Measurements from ENCODE around the gene DNAJB8.

The DNAJB8 gene

GRCh38 chr3:128447561-128448013, 19.1 kb downstream of the DNAJB8 start:
- Histone ChIP-seq H3K27me3 (ENCODE audit: control insufficient read depth in 1 of 2, insufficient read depth in 1 of 2, low read length in 2 of 2) (peaks cover 72 to 74% of the 10 kb centered on the region in 2 experiments), H3K79me1 (replicated peaks; ENCODE audit: low read length, poor library complexity, severe bottlenecking) (no peaks in the 10 kb centered on the region), H3K4me2 (ENCODE audit: low read length, poor library complexity, severe bottlenecking) (no peak overlapping the region), H3K27ac (ENCODE audit: low read length, poor library complexity, severe bottlenecking) (no peak overlapping the region), H3K23ac (ENCODE audit: low read length in 2 of 2) (no peak overlapping the region), H2BK15ac (ENCODE audit: low read depth, poor library complexity, severe bottlenecking) (no peak overlapping the region), H3K4me1 (ENCODE audit: control insufficient read depth, insufficient read depth, low read depth, low read length) (no peaks in the 10 kb centered on the region), H3K4me3 (ENCODE audit: insufficient read depth in 1 of 2, low read depth in 1 of 2, low read length in 2 of 2) (no peak overlapping the region), H2BK5ac (ENCODE audit: low read depth, low read length, poor library complexity, severe bottlenecking) (no peak overlapping the region), H3K9ac (ENCODE audit: low read length) (no peak overlapping the region), H3K18ac (ENCODE audit: low read depth in 1 of 2, low read length in 2 of 2) (no peak overlapping the region), H2BK12ac (ENCODE audit: low read length in 2 of 2) (no peak overlapping the region), H2AFZ (ENCODE audit: low read depth, low read length) (no peak overlapping the region), H2BK120ac (ENCODE audit: low read depth, low read length) (no peak overlapping the region), H3K36me3 (ENCODE audit: control insufficient read depth in 1 of 2, insufficient read depth in 2 of 2, low read depth in 1 of 2, low read length in 2 of 2) (no peaks in the 10 kb centered on the region), H3K4ac (ENCODE audit: low read depth in 1 of 2, low read length in 2 of 2) (no peak overlapping the region), H3K9me3 (ENCODE audit: control insufficient read depth, low read length) (no peaks in the 10 kb centered on the region), H4K91ac (ENCODE audit: low read length) (no peak overlapping the region), H2AK5ac (ENCODE audit: low read length, severe bottlenecking) (no peak overlapping the region), H4K8ac (ENCODE audit: low read length) (no peak overlapping the region), H3K14ac (ENCODE audit: low read length in 2 of 2) (no peak overlapping the region)
- WGBS, result 97% methylated on average over 3 of the region's 3 CpGs
- no peak for DNase-seq

DNA sequence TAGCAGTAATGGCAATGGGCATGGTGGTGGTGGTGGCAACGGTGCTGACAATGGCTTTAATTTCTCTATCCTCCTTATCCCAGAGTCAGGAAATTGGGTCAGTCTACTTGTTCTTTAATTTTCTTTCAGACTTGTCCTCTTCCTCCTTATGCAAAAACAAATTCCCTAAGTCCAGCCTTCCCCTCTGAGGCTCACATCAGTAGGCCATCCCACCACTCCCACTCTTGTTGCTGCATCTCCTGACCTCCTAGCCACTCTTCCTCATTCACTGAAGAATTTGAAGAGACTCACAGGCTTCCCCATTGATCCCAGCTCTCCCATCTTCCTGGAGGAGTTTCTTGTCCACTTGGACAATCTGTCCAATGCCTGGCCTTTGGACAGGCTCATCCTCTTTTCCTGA, 19.9 kb downstream of the DNAJB8 start:
- Histone ChIP-seq H3K4me2 (ENCODE audit: low read length, poor library complexity, severe bottlenecking) (no peak overlapping the region), H2BK5ac (ENCODE audit: low read depth, low read length, poor library complexity, severe bottlenecking) (no peak overlapping the region), H2BK120ac (ENCODE audit: low read depth, low read length) (no peak overlapping the region), H3K9ac (ENCODE audit: low read length) (no peak overlapping the region), H3K9me3 (ENCODE audit: control insufficient read depth, low read length) (no peaks in the 10 kb centered on the region), H4K8ac (ENCODE audit: low read length) (no peak overlapping the region), H3K4me3 (ENCODE audit: insufficient read depth in 1 of 2, low read depth in 1 of 2, low read length in 2 of 2) (no peak overlapping the region), H2AFZ (ENCODE audit: low read depth, low read length) (no peak overlapping the region), H3K27me3 (ENCODE audit: control insufficient read depth in 1 of 2, insufficient read depth in 1 of 2, low read length in 2 of 2) (peaks cover 72 to 75% of the 10 kb centered on the region in 2 experiments), H3K36me3 (ENCODE audit: control insufficient read depth in 1 of 2, insufficient read depth in 2 of 2, low read depth in 1 of 2, low read length in 2 of 2) (no peaks in the 10 kb centered on the region), H3K4ac (ENCODE audit: low read depth in 1 of 2, low read length in 2 of 2) (no peak overlapping the region), H3K18ac (ENCODE audit: low read depth in 1 of 2, low read length in 2 of 2) (no peak overlapping the region), H3K4me1 (ENCODE audit: control insufficient read depth, insufficient read depth, low read depth, low read length) (no peaks in the 10 kb centered on the region), H3K79me1 (replicated peaks; ENCODE audit: low read length, poor library complexity, severe bottlenecking) (no peaks in the 10 kb centered on the region), H3K14ac (ENCODE audit: low read length in 2 of 2) (no peak overlapping the region), H2BK12ac (ENCODE audit: low read length in 2 of 2) (no peak overlapping the region), H3K23ac (ENCODE audit: low read length in 2 of 2) (no peak overlapping the region), H2BK15ac (ENCODE audit: low read depth, poor library complexity, severe bottlenecking) (no peak overlapping the region), H3K27ac (ENCODE audit: low read length, poor library complexity, severe bottlenecking) (no peak overlapping the region), H2AK5ac (ENCODE audit: low read length, severe bottlenecking) (no peak overlapping the region), H4K91ac (ENCODE audit: low read length) (no peak overlapping the region)
- no peak for DNase-seq
- 100% methylated on average over 1 of the region's 1 CpG for WGBS

- Histone ChIP-seq H3K4me3 (ENCODE audit: insufficient read depth in 1 of 2, low read depth in 1 of 2, low read length in 2 of 2) (no peak overlapping the region), H3K9ac (ENCODE audit: low read length) (no peak overlapping the region), H4K91ac (ENCODE audit: low read length) (no peak overlapping the region), H3K27me3 (ENCODE audit: control insufficient read depth in 1 of 2, insufficient read depth in 1 of 2, low read length in 2 of 2) (peaks cover 72 to 75% of the 10 kb centered on the region in 2 experiments), H2BK12ac (ENCODE audit: low read length in 2 of 2) (no peak overlapping the region), H3K4me2 (ENCODE audit: low read length, poor library complexity, severe bottlenecking) (no peak overlapping the region), H2BK15ac (ENCODE audit: low read depth, poor library complexity, severe bottlenecking) (no peak overlapping the region), H3K9me3 (ENCODE audit: control insufficient read depth, low read length) (no peaks in the 10 kb centered on the region), H2BK120ac (ENCODE audit: low read depth, low read length) (no peak overlapping the region), H3K36me3 (ENCODE audit: control insufficient read depth in 1 of 2, insufficient read depth in 2 of 2, low read depth in 1 of 2, low read length in 2 of 2) (no peaks in the 10 kb centered on the region), H3K79me1 (replicated peaks; ENCODE audit: low read length, poor library complexity, severe bottlenecking) (no peaks in the 10 kb centered on the region), H2BK5ac (ENCODE audit: low read depth, low read length, poor library complexity, severe bottlenecking) (no peak overlapping the region), H3K4me1 (ENCODE audit: control insufficient read depth, insufficient read depth, low read depth, low read length) (no peaks in the 10 kb centered on the region), H4K8ac (ENCODE audit: low read length) (no peak overlapping the region), H2AK5ac (ENCODE audit: low read length, severe bottlenecking) (no peak overlapping the region), H3K27ac (ENCODE audit: low read length, poor library complexity, severe bottlenecking) (no peak overlapping the region), H3K14ac (ENCODE audit: low read length in 2 of 2) (peak overlapping the region in 1 of 2 experiments; percentile 19), H2AFZ (ENCODE audit: low read depth, low read length) (no peak overlapping the region), H3K23ac (ENCODE audit: low read length in 2 of 2) (no peak overlapping the region), H3K18ac (ENCODE audit: low read depth in 1 of 2, low read length in 2 of 2) (no peak overlapping the region), H3K4ac (ENCODE audit: low read depth in 1 of 2, low read length in 2 of 2) (no peak overlapping the region)
- WGBS, result 50% methylated on average over 1 of the region's 1 CpG
- no peak for DNase-seq
Observed at GRCh38 chr3:128445357-128445756, 21.3 kb downstream of the DNAJB8 start.

DNA sequence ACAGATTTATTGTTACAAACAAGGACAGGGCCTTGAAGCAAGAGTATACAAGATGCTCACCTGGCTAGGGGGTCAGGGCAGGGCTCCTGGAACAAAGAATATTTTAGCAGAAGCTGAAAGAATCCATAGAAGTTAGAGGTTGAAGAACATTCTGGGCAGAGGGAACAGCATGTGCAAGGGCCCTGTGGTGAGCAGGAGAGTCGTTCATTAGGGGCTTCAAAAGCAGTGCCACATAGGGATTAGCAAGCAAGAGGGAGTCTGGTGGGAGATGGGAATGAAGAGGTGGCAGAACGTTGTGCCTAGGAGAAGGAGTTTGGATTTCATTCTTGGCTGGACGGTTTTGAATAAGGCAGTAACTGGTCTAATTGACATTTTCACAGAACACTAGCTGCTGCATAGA, 22.9 kb downstream of the DNAJB8 start:
- H2AFZ ChIP-seq (ENCODE audit: low read depth, low read length), result no peak overlapping the region
- no peak overlapping the region for H4K8ac ChIP-seq (ENCODE audit: low read length)
- WGBS, result 57% methylated on average over 3 of the region's 3 CpGs
- H3K36me3 ChIP-seq (ENCODE audit: control insufficient read depth in 1 of 2, insufficient read depth in 2 of 2, low read depth in 1 of 2, low read length in 2 of 2), result no peaks in the 10 kb centered on the region
- no peak overlapping the region for H2BK12ac ChIP-seq (ENCODE audit: low read length in 2 of 2)
- no peak overlapping the region for H4K91ac ChIP-seq (ENCODE audit: low read length)
- H3K27ac ChIP-seq (ENCODE audit: low read length, poor library complexity, severe bottlenecking), result no peak overlapping the region
- no peak overlapping the region for H2AK5ac ChIP-seq (ENCODE audit: low read length, severe bottlenecking)
- no peaks in the 10 kb centered on the region for H3K9me3 ChIP-seq (ENCODE audit: control insufficient read depth, low read length)
- H3K23ac ChIP-seq (ENCODE audit: low read length in 2 of 2), result no peak overlapping the region
- H3K14ac ChIP-seq (ENCODE audit: low read length in 2 of 2), result no peak overlapping the region
- no peak for DNase-seq
- no peaks in the 10 kb centered on the region for H3K79me1 ChIP-seq (replicated peaks; ENCODE audit: low read length, poor library complexity, severe bottlenecking)
- peaks cover 72 to 77% of the 10 kb centered on the region in 2 experiments for H3K27me3 ChIP-seq (ENCODE audit: control insufficient read depth in 1 of 2, insufficient read depth in 1 of 2, low read length in 2 of 2)
- no peak overlapping the region for H3K4ac ChIP-seq (ENCODE audit: low read depth in 1 of 2, low read length in 2 of 2)
- no peak overlapping the region for H3K18ac ChIP-seq (ENCODE audit: low read depth in 1 of 2, low read length in 2 of 2)
- H3K4me3 ChIP-seq (ENCODE audit: insufficient read depth in 1 of 2, low read depth in 1 of 2, low read length in 2 of 2), result no peak overlapping the region
- H3K4me2 ChIP-seq (ENCODE audit: low read length, poor library complexity, severe bottlenecking), result peak overlapping the region; percentile 3
- no peak overlapping the region for H2BK15ac ChIP-seq (ENCODE audit: low read depth, poor library complexity, severe bottlenecking)
- no peak overlapping the region for H2BK5ac ChIP-seq (ENCODE audit: low read depth, low read length, poor library complexity, severe bottlenecking)
- H2BK120ac ChIP-seq (ENCODE audit: low read depth, low read length), result no peak overlapping the region
- no peak overlapping the region for H3K9ac ChIP-seq (ENCODE audit: low read length)
- H3K4me1 ChIP-seq (ENCODE audit: control insufficient read depth, insufficient read depth, low read depth, low read length), result peaks cover 5% of the 10 kb centered on the region
